ENCODE measurements around the gene USF1. TPM values are rescaled to one million over a fixed set of nuclear protein-coding genes. Genes with fewer than 3 reads are reported as not detected.
A peak's percentile ranks its signal among the peaks of the same experiment; 100 is the strongest.

USF1 gene
- total and polyA plus RNA-seq, 9 of the 15 experiments (the other 6 are each of a cell fraction or from before 2014, with no cell fraction given): 7.4 to 60.2 (median 54.2) TPM

- Histone ChIP-seq H3K9me1 (ENCODE audit: control insufficient read depth, insufficient read depth, low read length) (no peaks in the 10 kb centered on the region), H3K36me3 (ENCODE audit: control insufficient read depth, insufficient read depth, low read length) (no peaks in the 10 kb centered on the region; the same call in 2 of the 3 replicates), H3K9ac (ENCODE audit: insufficient read depth in 1 of 2, low read depth in 2 of 2, low read length in 2 of 2) (peak overlapping the region in 1 of 2 experiments; percentile 22; a peak in 1 of 4 replicates), H3K27me3 (ENCODE audit: control insufficient read depth in 2 of 2, insufficient read depth in 2 of 2, low read length in 2 of 2) (no peaks in the 10 kb centered on the region), H3K4me3 (no peak overlapping the region), H3K27ac (ENCODE audit: extremely low read depth, low read depth, low read length) (no peak overlapping the region), H3K4me2 (ENCODE audit: insufficient read depth, low read length) (no peak overlapping the region), H3K9me3 (replicated peaks; ENCODE audit: control insufficient read depth, insufficient read depth, low read depth, low read length) (no peaks in the 10 kb centered on the region; the same call in 1 of the 2 replicates), H3K79me2 (ENCODE audit: control insufficient read depth, insufficient read depth, low read length) (peaks cover 23% of the 10 kb centered on the region), H4K20me1 (replicated peaks; ENCODE audit: control insufficient read depth, insufficient read depth, low read length) (no peaks in the 10 kb centered on the region), H3K4me1 (replicated peaks in 1 of 2; ENCODE audit: control insufficient read depth in 2 of 2, insufficient read depth in 2 of 2, low read length in 2 of 2) (peaks cover 11 to 15% of the 10 kb centered on the region in 2 experiments; a peak in 4 of 5 replicates), H2AFZ (ENCODE audit: low read depth, low read length) (no peak overlapping the region)
- ATAC-seq (no peak), FAIRE-seq (no peak), DNase-seq (ENCODE audit: extremely low read depth in 1 of 4, low spot score in 3 of 4) (no peak)
- in situ Hi-C loops (cut with MboI): no loop called here
- BruUV-seq (replicated peaks): no TSS peak
- ChIA-PET CTCF (ENCODE audit: low intra/inter-chr PET ratio) (no interaction called here), POLR2A (interaction anchor here (0.6 kb wide), 1 partner anchor 55 kb away, joined by 3 read pairs; no protein-coding TSS in a partner anchor)
- intact Hi-C loops (cut with micrococcal nuclease): no loop called here
- 52% methylated on average over 5 of the region's 5 CpGs for WGBS (ENCODE audit: insufficient coverage, low coverage, missing lambda C conversion rate)
- TF ChIP-seq RBFOX2 (IDR thresholded peaks at IDR 0.05; ENCODE audit: low read depth, low read length) (0 out of 2 replicates have a peak, but pooled peaks have one; percentile 24), POLR2G (IDR thresholded peaks at IDR 0.05; ENCODE audit: low read depth, low read length) (0 out of 2 replicates have a peak, but pooled peaks have one; percentile 22), MCM2 (IDR thresholded peaks at IDR 0.05; ENCODE audit: low read depth) (no peak), ZNF274 (IDR thresholded peaks at IDR 0.05; ENCODE audit: borderline replicate concordance, low read depth, low read length) (peak; percentile 82)
These were observed 3.4 kb upstream of the USF1 start for GRCh38 chr1:161048949-161049722.
